ENCODE data around the gene FAM171A1.
"Not testable (repeated sequence)": the region's sequence is repeated elsewhere in the genome, so short reads cannot be mapped to it uniquely, and the experiment has no call there.

Gene FAM171A1

GRCh38 chr10:15208221-15208620, 162.9 kb downstream of the FAM171A1 start:
- Mint-ChIP-seq H3K4me3 (no peak overlapping the region), H3K4me1 (peaks cover 5% of the 10 kb centered on the region), H3K9me3 (no peaks in the 10 kb centered on the region), H3K27me3 (ENCODE audit: low read depth) (no peaks in the 10 kb centered on the region), H3K36me3 (ENCODE audit: low read depth) (peaks cover 51% of the 10 kb centered on the region), H3K27ac (no peak overlapping the region)
- TF ChIP-seq CTCF (IDR thresholded peaks at IDR 0.05; ENCODE audit: unreplicated experiment in 3 of 3): no peak

- H3K4me1 Mint-ChIP-seq; H3K27me3 Mint-ChIP-seq (ENCODE audit: low read depth); H3K27ac Mint-ChIP-seq; H3K9me3 Mint-ChIP-seq; H3K4me3 Mint-ChIP-seq: not testable (repeated sequence)
- peaks cover 43% of the 10 kb centered on the region for H3K36me3 Mint-ChIP-seq (ENCODE audit: low read depth)
Observed at GRCh38 chr10:15207410-15207809, 163.7 kb downstream of the FAM171A1 start.

GRCh38 chr10:15202639-15203038, 168.4 kb downstream of the FAM171A1 start:
- TF ChIP-seq CTCF (IDR thresholded peaks at IDR 0.05; ENCODE audit: unreplicated experiment in 3 of 3): no peak
- Mint-ChIP-seq H3K4me3 (no peak overlapping the region), H3K9me3 (no peaks in the 10 kb centered on the region), H3K36me3 (ENCODE audit: low read depth) (peaks cover 18% of the 10 kb centered on the region), H3K27me3 (ENCODE audit: low read depth) (no peaks in the 10 kb centered on the region), H3K4me1 (peaks cover 27% of the 10 kb centered on the region), H3K27ac (peak overlapping the region in 2 of 3 experiments; percentile 45 to 46)

GRCh38 chr10:15202301-15202621, 168.8 kb downstream of the FAM171A1 start:
- Mint-ChIP-seq H3K36me3 (ENCODE audit: low read depth) (peaks cover 14% of the 10 kb centered on the region), H3K4me1 (peaks cover 30% of the 10 kb centered on the region), H3K27ac (peak overlapping the region in 2 of 3 experiments; percentile 46 to 77)
- H3K27me3 Mint-ChIP-seq (ENCODE audit: low read depth); H3K9me3 Mint-ChIP-seq; H3K4me3 Mint-ChIP-seq: not testable (repeated sequence)

- Mint-ChIP-seq H3K36me3 (ENCODE audit: low read depth) (peaks cover 14% of the 10 kb centered on the region), H3K27ac (peak overlapping the region; percentile 34 to 77 (median 46)), H3K4me3 (no peak overlapping the region), H3K9me3 (no peaks in the 10 kb centered on the region), H3K4me1 (peaks cover 34% of the 10 kb centered on the region), H3K27me3 (ENCODE audit: low read depth) (no peaks in the 10 kb centered on the region)
- no peak for TF ChIP-seq CTCF (IDR thresholded peaks at IDR 0.05; ENCODE audit: unreplicated experiment in 3 of 3)
Observed at GRCh38 chr10:15201589-15202300, 169.3 kb downstream of the FAM171A1 start.

- Mint-ChIP-seq H3K4me1 (peaks cover 43% of the 10 kb centered on the region), H3K9me3 (no peaks in the 10 kb centered on the region), H3K27ac (peak overlapping the region in 1 of 3 experiments; percentile 49), H3K4me3 (no peak overlapping the region), H3K36me3 (ENCODE audit: low read depth) (peaks cover 8% of the 10 kb centered on the region), H3K27me3 (ENCODE audit: low read depth) (no peaks in the 10 kb centered on the region)
- TF ChIP-seq CTCF (IDR thresholded peaks at IDR 0.05; ENCODE audit: unreplicated experiment in 3 of 3): no peak
Observed at GRCh38 chr10:15200626-15201025, 170.5 kb downstream of the FAM171A1 start.

GRCh38 chr10:15197911-15198310, 173.2 kb downstream of the FAM171A1 start:
- H3K36me3 Mint-ChIP-seq (ENCODE audit: low read depth): peaks cover 6% of the 10 kb centered on the region
- H3K4me3 Mint-ChIP-seq: no peak overlapping the region
- H3K27me3 Mint-ChIP-seq (ENCODE audit: low read depth): no peaks in the 10 kb centered on the region

More at GRCh38 chr10:15197911-15198310, 173.2 kb downstream of the FAM171A1 start:
- Mint-ChIP-seq H3K27ac (peak overlapping the region in 2 of 3 experiments; percentile 34 to 91), H3K9me3 (no peaks in the 10 kb centered on the region), H3K4me1 (peaks cover 44% of the 10 kb centered on the region)
- TF ChIP-seq CTCF (IDR thresholded peaks at IDR 0.05; ENCODE audit: unreplicated experiment in 3 of 3): no peak

Data from nephron (organoid).